HCT116 (cell line): ENCODE results near the gene HOXA13. TPM values are rescaled to one million over a fixed set of nuclear protein-coding genes. Genes with fewer than 3 reads are reported as not detected.

Experiments
- ATAC-seq: fragments of 200-7000 bp; cut with Tn5 transposase; 2 replicates; pipeline ENCODE4 v1.9.1; 2020; ENCODE audit warnings: mild to moderate bottlenecking, moderate library complexity
- BruUV-seq: library from RNA; stranded (reverse); fragments of 400-500 nt; replicated peaks from 2 replicates; lab custom pipeline; 2021; lab: Mats Ljungman, UMichigan
- CTCF ChIA-PET: fragments of 300-600 bp; sonication (Branson Sonifier 250); formaldehyde crosslinking; loops from one replicate; lab custom pipeline; 2021; ENCODE audit warnings: antibody characterized with exemption; lab: Charles Lee
- POLR2A ChIA-PET: fragments of 300-600, 350-600 bp; sonication (Branson Sonifier 250); formaldehyde crosslinking; loops from one replicate; lab custom pipeline; 2021; ENCODE audit warnings: antibody characterized with exemption; lab: Charles Lee
- RAD21 ChIA-PET, 2 experiments: fragments of 300-600 bp; sonication (Branson Sonifier 250); formaldehyde crosslinking; loops; one replicate each; lab custom pipeline; 2023; ENCODE audit warnings: low total read pairs in 2 of 2; ENCODE audit not compliant: uncharacterized antibody in 2 of 2, unreplicated experiment in 2 of 2, low non-redundant PET in 1 of 2; lab: Charles Lee
- DNase-seq: peaks from one replicate; pipeline ENCODE4 v3.0.0-alpha.2; 2010; ENCODE audit warnings: low read depth, low spot score
- H2AFZ ChIP-seq: fragments of 200-600 bp; shearing (Covaris generic), sonication (generic); 2 replicates; pipeline ENCODE4 v1.6.1; 2017; ENCODE audit warnings: low read depth, mixed run types, mixed read lengths, antibody characterized with exemption, low read length; ENCODE audit not compliant: poor library complexity, severe bottlenecking
- H3K27ac ChIP-seq: 2 replicates; pipeline ENCODE4 v1.5.1; 2012; ENCODE audit warnings: low read depth, low read length
- H3K27me3 ChIP-seq: fragments of 200-600 bp; sonication (generic); 2 replicates; pipeline ENCODE4 v1.6.1; 2016; ENCODE audit warnings: mixed run types, low read length, mixed read lengths; ENCODE audit not compliant: insufficient read depth
- H3K36me3 ChIP-seq, 2 experiments: fragments of 200-500 bp in 1 of 2; fragments of 200-600 bp in 1 of 2; sonication (Bioruptor generic) in 1 of 2; sonication (generic) in 1 of 2; 2 replicates each; pipeline versions ENCODE4 v1.5.1 to v1.6.1; 2014 to 2016; ENCODE audit warnings: low read length in 2 of 2, inconsistent platforms in 1 of 2, mixed read lengths in 1 of 2, mixed run types in 1 of 2; ENCODE audit not compliant: insufficient read depth in 2 of 2, control insufficient read depth in 1 of 2
- H3K4me1 ChIP-seq, 2 experiments: fragments of 200-600 bp in 1 of 2; sonication (generic) in 1 of 2; 2 replicates each; pipeline versions ENCODE4 v1.5.1 to v1.6.1; 2012 to 2017; ENCODE audit warnings: low read length in 2 of 2, inconsistent platforms in 1 of 2, mild to moderate bottlenecking in 1 of 2, mixed read lengths in 1 of 2, mixed run types in 1 of 2, moderate library complexity in 1 of 2; ENCODE audit not compliant: insufficient read depth in 2 of 2, control insufficient read depth in 1 of 2
- H3K4me2 ChIP-seq: fragments of 200-600 bp; sonication (generic); 2 replicates; pipeline ENCODE4 v1.6.1; 2017; ENCODE audit warnings: mixed run types, low read length, mixed read lengths
- H3K4me3 ChIP-seq, 2 experiments: fragments of 200-600 bp in 1 of 2; sonication (generic) in 1 of 2; replicated peaks in 1 of 2; 2 replicates each; pipeline ENCODE4 v1.5.1; 2011 to 2016; ENCODE audit warnings: low read length in 2 of 2, control low read depth in 1 of 2, low read depth in 1 of 2, mild to moderate bottlenecking in 1 of 2, mixed read lengths in 1 of 2, mixed run types in 1 of 2
- H3K79me2 ChIP-seq: fragments of 200-600 bp; sonication (generic); 2 replicates; pipeline ENCODE4 v1.6.1; 2017; ENCODE audit warnings: mild to moderate bottlenecking, mixed run types, low read length, moderate library complexity, mixed read lengths; ENCODE audit not compliant: insufficient read depth
- H3K9ac ChIP-seq: fragments of 200-600 bp; sonication (generic); 2 replicates; pipeline ENCODE4 v1.6.1; 2016; ENCODE audit warnings: low read length, mixed read lengths
- H3K9me2 ChIP-seq: fragments of 200-600 bp; sonication (generic), shearing (Covaris generic); 2 replicates; pipeline ENCODE4 v1.6.1; 2017; ENCODE audit warnings: mixed run types, mild to moderate bottlenecking, moderate library complexity; ENCODE audit not compliant: insufficient read depth
- H3K9me3 ChIP-seq, 2 experiments: fragments of 200-500 bp in 1 of 2; fragments of 200-600 bp in 1 of 2; sonication (Bioruptor generic) in 1 of 2; sonication (generic) in 1 of 2; 2 replicates each; pipeline ENCODE4 v1.6.1; 2014 to 2017; ENCODE audit warnings: low read length in 2 of 2, mixed read lengths in 2 of 2, inconsistent platforms in 1 of 2, low read depth in 1 of 2, mild to moderate bottlenecking in 1 of 2, mixed run types in 1 of 2, moderate library complexity in 1 of 2; ENCODE audit not compliant: control insufficient read depth in 1 of 2, insufficient read depth in 1 of 2
- H4K20me1 ChIP-seq: fragments of 200-600 bp; sonication (generic), shearing (Covaris generic); 2 replicates; pipeline ENCODE4 v1.6.1; 2017; ENCODE audit warnings: mixed run types, mild to moderate bottlenecking, moderate library complexity; ENCODE audit not compliant: insufficient read depth
- CBX3 ChIP-seq: IDR thresholded peaks from 2 replicates; pipeline ENCODE4 v1.6.1; 2012; ENCODE audit warnings: low read depth
- CTCF ChIP-seq, 3 experiments: fragments of 200-600 bp in 1 of 3; sonication (generic) in 1 of 3; IDR thresholded peaks in 2 of 3; conservative IDR thresholded peaks in 1 of 3; 2 replicates each; pipeline ENCODE4 v1.5.1; 2012 to 2017; ENCODE audit warnings: low read depth in 2 of 3, low read length in 2 of 3, antibody characterized with exemption in 1 of 3, borderline replicate concordance in 1 of 3, control low read depth in 1 of 3, mild to moderate bottlenecking in 1 of 3, mixed read lengths in 1 of 3, mixed run types in 1 of 3, moderate library complexity in 1 of 3; ENCODE audit not compliant: insufficient read depth in 1 of 3
- EZH2 ChIP-seq: fragments of 200-600 bp; sonication (generic); IDR thresholded peaks from 2 replicates; pipeline ENCODE4 v1.6.1; 2017; ENCODE audit warnings: antibody characterized with exemption, mixed run types
- FOSL1 ChIP-seq: IDR thresholded peaks from 2 replicates; pipeline ENCODE4 v1.6.1; 2012; ENCODE audit warnings: low read depth
- JUND ChIP-seq: IDR thresholded peaks from 2 replicates; pipeline ENCODE4 v1.6.1; 2012
- RAD21 ChIP-seq: IDR thresholded peaks from 2 replicates; pipeline ENCODE4 v1.6.1; 2012; ENCODE audit warnings: low read depth, mild to moderate bottlenecking
- SP1 ChIP-seq: IDR thresholded peaks from 2 replicates; pipeline ENCODE4 v1.6.1; 2012; ENCODE audit warnings: low read depth
- SRF ChIP-seq: IDR thresholded peaks from 2 replicates; pipeline ENCODE4 v1.6.1; 2012; ENCODE audit warnings: low read depth
- TCF7L2 ChIP-seq: IDR thresholded peaks from 2 replicates; pipeline ENCODE4 v1.7.0; 2011; ENCODE audit warnings: borderline replicate concordance, inconsistent platforms; ENCODE audit not compliant: insufficient read depth, insufficient read length; ENCODE audit errors: extremely low read depth
- YY1 ChIP-seq: IDR thresholded peaks from 2 replicates; pipeline ENCODE4 v1.6.1; 2011; ENCODE audit warnings: low read length, low read depth, moderate library complexity, mild to moderate bottlenecking; ENCODE audit not compliant: insufficient replicate concordance; ENCODE audit errors: extremely low read depth
- ZFX ChIP-seq: fragments of 450-650 bp; IDR thresholded peaks from 2 replicates; pipeline ENCODE4 v1.6.1; 2017
- ZNF274 ChIP-seq: fragments of 200-500 bp; sonication (Bioruptor generic); IDR thresholded peaks from 2 replicates; pipeline ENCODE4 v1.6.1; 2014; ENCODE audit warnings: mild to moderate bottlenecking, low read depth, low read length, inconsistent platforms
- intact Hi-C: fragments of 100-400 bp; cut with micrococcal nuclease; formaldehyde crosslinking; loops from 2 replicates; pipeline ENCODE4 v1.10.0; 2022
- total RNA-seq: library from RNA; stranded (reverse); gene quantifications from one replicate; pipeline ENCODE4 v1.2.1, GENCODE V29; 2021; ENCODE audit not compliant: unreplicated experiment

HOXA13 gene
- total RNA-seq, 1 experiment from 2014 or later, result 3.6 TPM

GRCh38 chr7:27189295-27189996 is 10.4 kb downstream of the HOXA13 start:
- no peak overlapping the region for H3K4me2 ChIP-seq
- H4K20me1 ChIP-seq, result no peaks in the 10 kb centered on the region
- ATAC-seq, result no peak
- H3K36me3 ChIP-seq, result no peaks in the 10 kb centered on the region
- no peak for DNase-seq
- H3K27me3 ChIP-seq, result no peaks in the 10 kb centered on the region
- H3K9me3 ChIP-seq, result no peaks in the 10 kb centered on the region
- BruUV-seq, result no TSS peak
- H3K27ac ChIP-seq, result no peak overlapping the region
- TF ChIP-seq SRF (no peak), EZH2 (no peak)
- ChIA-PET CTCF (interaction anchor here (1.5 to 2.2 kb wide), 2 partner anchors 10 kb away, joined by 3 to 9 read pairs; partner anchors contain the start of gene HOXA13), RAD21 (no interaction called here), POLR2A (no interaction called here)
- H3K9me2 ChIP-seq, result no peaks in the 10 kb centered on the region
- peaks cover 4 to 10% of the 10 kb centered on the region in 2 experiments; a peak in 2 of 4 replicates for H3K4me1 ChIP-seq
- H3K4me3 ChIP-seq, result no peak overlapping the region
- intact Hi-C loops, result no loop called here
- H3K79me2 ChIP-seq, result peaks cover 5% of the 10 kb centered on the region; the same call in 1 of the 2 replicates
- H2AFZ ChIP-seq, result no peak overlapping the region
- H3K9ac ChIP-seq, result no peak overlapping the region

- Histone ChIP-seq H3K4me2 (no peak overlapping the region), H4K20me1 (no peaks in the 10 kb centered on the region), H3K4me3 (no peak overlapping the region), H3K4me1 (peaks cover 4 to 14% of the 10 kb centered on the region in 2 experiments; a peak in 3 of 4 replicates), H3K9me2 (no peaks in the 10 kb centered on the region), H2AFZ (no peak overlapping the region), H3K27ac (no peak overlapping the region), H3K9ac (no peak overlapping the region), H3K79me2 (peaks cover 11% of the 10 kb centered on the region; the same call in 1 of the 2 replicates), H3K9me3 (no peaks in the 10 kb centered on the region), H3K27me3 (no peaks in the 10 kb centered on the region), H3K36me3 (no peaks in the 10 kb centered on the region)
- intact Hi-C loops, result no loop called here
- ChIA-PET CTCF (interaction anchor here (2.2 kb wide), 1 partner anchor 9 kb away, joined by 9 read pairs; no protein-coding TSS in a partner anchor), RAD21 (no interaction called here), POLR2A (no interaction called here)
- no TSS peak for BruUV-seq
- ATAC-seq, result no peak
- DNase-seq, result no peak
- TF ChIP-seq TCF7L2, result no peak
- TF ChIP-seq ZNF274, result no peak
- no peak for TF ChIP-seq JUND
- no peak for TF ChIP-seq FOSL1
- no peak for TF ChIP-seq ZFX
- TF ChIP-seq YY1, result no peak
- TF ChIP-seq CTCF (IDR thresholded peaks at IDR 0.05 in 2 of 3, conservative IDR thresholded peaks at IDR 0.05 in 1 of 3; ENCODE audit: borderline replicate concordance in 1 of 3, insufficient read depth in 1 of 3, low read depth in 2 of 3, low read length in 2 of 3), result no peak
- TF ChIP-seq SRF, result no peak
- TF ChIP-seq CBX3, result no peak
- TF ChIP-seq SP1, result no peak
- TF ChIP-seq EZH2, result no peak
- TF ChIP-seq RAD21, result no peak
Measured at GRCh38 chr7:27188386-27189294, 11.3 kb downstream of the HOXA13 start.
